Pancreas (tissue), 10 donors: Measurements from ENCODE around the gene DNAJC1. TPM values are rescaled to one million over a fixed set of nuclear protein-coding genes. Genes with fewer than 3 reads are reported as not detected.
"Not testable (repeated sequence)": the region's sequence is repeated elsewhere in the genome, so short reads cannot be mapped to it uniquely, and the experiment has no call there.

Experiments used
- ATAC-seq, 4 donors: fragments of 200-7000 bp; cut with Tn5 transposase; one replicate each; pipeline versions ENCODE4 v1.8.0 to v1.9.1; 2020; ENCODE audit warnings: mild to moderate bottlenecking in 4 of 4, moderate library complexity in 4 of 4
- DNase-seq, 6 donors: peaks; one replicate each; pipeline ENCODE4 v3.0.0-alpha.2; 2020
- FAIRE-seq: peaks from 2 replicates; lab custom pipeline; 2012; peaks lifted over from hg19 to GRCh38; lab: Jason Lieb, UNC
- H3K27ac ChIP-seq, 4 donors: fragments of 200-600 bp; sonication (generic); 1 replicate in 3 of 4; 2 replicates in 1 of 4; pipeline versions ENCODE4 v1.5.0 to v1.8.0; 2020
- H3K27me3 ChIP-seq, 4 donors: fragments of 200-600 bp; one replicate each; pipeline ENCODE4 v1.8.0; 2021
- H3K36me3 ChIP-seq, 3 donors: fragments of 200-600 bp; sonication (generic) in 1 of 3; one replicate each; pipeline versions ENCODE4 v1.5.0 to v1.8.0; 2020 to 2021
- H3K4me1 ChIP-seq, 3 donors: fragments of 200-600 bp; one replicate each; pipeline ENCODE4 v1.8.0; 2021
- H3K4me3 ChIP-seq, 4 donors: fragments of 200-600 bp; sonication (generic) in 2 of 4; one replicate each; pipeline versions ENCODE4 v1.5.0 to v1.8.0; 2020 to 2021
- H3K9me3 ChIP-seq, 4 donors: fragments of 200-600 bp; one replicate each; pipeline ENCODE4 v1.8.0; 2021
- CTCF ChIP-seq, 4 donors: fragments of 200-600 bp; sonication (generic) in 3 of 4; IDR thresholded peaks; one replicate each; pipeline versions ENCODE4 v1.5.0 to v1.8.0; 2021; ENCODE audit warnings: antibody characterized with exemption in 4 of 4
- WGBS, 2 donors: extraction: QIAGEN DNeasy Blood & Tissue Kit; methylation state at CpG; one replicate each; pipeline ENCODE4 v1.1.7; 2013; 5-methylcytosine and 5-hydroxymethylcytosine counted together
- intact Hi-C, 3 donors: fragments of 100-400 bp; cut with DNase I; formaldehyde crosslinking; loops; one replicate each; pipeline versions ENCODE4 v1.11.1 to v1.14.2; 2022
- polyA plus RNA-seq, 2 donors: library from polyadenylated mRNA; stranded (reverse); fragments of 200-250 nt; gene quantifications; one replicate each; pipeline ENCODE4 v1.2.3, GENCODE V29; 2013
- total RNA-seq, 6 donors: library from RNA; stranded (reverse); fragmentation: NEBNext Ultra II Directional in 4 of 6; extraction: Animal tissue kit (Norgen Biotek cat#: 25700) in 4 of 6; gene quantifications; one replicate each; pipeline versions ENCODE4 v1.2.1 to v1.2.4, GENCODE V29; 2021 to 2023
- donor health status: healthy with polysubstance abuse.
- donor health status: DM: no; HTN: no; CAD: no; lungs with moderate emphysema.
- donor health status: DM: no; HTN: no; CAD: no.
- donor health status: control.
- donor health status: control.
- donor health status: Bipolar disorder and iron deficiency.
- donor health status: DM: yes; HTN: yes; CAD: no.
- donor health status: DM: no; HTN: no; CAD: no.
- donor health status: DM: no; HTN: no; CAD: no.
- donor health status: DM: yes; HTN: yes; CAD: no.

Gene DNAJC1
- total and polyA plus RNA-seq, 8 donors: 16.7 to 30.7 (median 22.7) TPM

- 95 to 100% methylated on average over 3 of the region's 3 CpGs for WGBS, 2 donors
- Histone ChIP-seq H3K27ac (no peak overlapping the region), H3K36me3 (no peaks in the 10 kb centered on the region), H3K4me3 (no peak overlapping the region), H3K27me3 (no peaks in the 10 kb centered on the region), H3K4me1 (no peaks in the 10 kb centered on the region), H3K9me3 (no peaks in the 10 kb centered on the region)
- no peak for TF ChIP-seq CTCF (IDR thresholded peaks at IDR 0.05)
- intact Hi-C loops: no loop called here
- ATAC-seq: no peak
- no peak for FAIRE-seq
- DNase-seq: no peak
These were observed 112.1 kb downstream of the DNAJC1 start for GRCh38 chr10:21891439-21891838.

- no peak for FAIRE-seq
- Histone ChIP-seq H3K4me1 (no peaks in the 10 kb centered on the region), H3K36me3 (no peaks in the 10 kb centered on the region), H3K9me3 (no peaks in the 10 kb centered on the region), H3K27me3 (no peaks in the 10 kb centered on the region), H3K4me3 (no peak overlapping the region), H3K27ac (no peak overlapping the region)
- DNase-seq: no peak
- intact Hi-C loops: no loop called here
- no peak for ATAC-seq
- WGBS, 2 donors: 98 to 99% methylated on average over 2 of the region's 2 CpGs
- TF ChIP-seq CTCF (IDR thresholded peaks at IDR 0.05): no peak
These were observed 113.9 kb downstream of the DNAJC1 start for GRCh38 chr10:21889477-21890275.

GRCh38 chr10:21888959-21889358 lies 114.6 kb downstream of the DNAJC1 start:
- no peaks in the 10 kb centered on the region for H3K36me3 ChIP-seq
- ATAC-seq (no peak), DNase-seq (no peak), FAIRE-seq (no peak)
- H3K27me3 ChIP-seq: no peaks in the 10 kb centered on the region
- no peak overlapping the region for H3K27ac ChIP-seq
- 89 to 93% methylated on average over 5 of the region's 5 CpGs for WGBS, 2 donors
- H3K4me3 ChIP-seq: no peak overlapping the region
- intact Hi-C loops: no loop called here
- TF ChIP-seq CTCF (IDR thresholded peaks at IDR 0.05): no peak
- H3K9me3 ChIP-seq: no peaks in the 10 kb centered on the region
- no peaks in the 10 kb centered on the region for H3K4me1 ChIP-seq

GRCh38 chr10:21885940-21886339 lies 117.6 kb downstream of the DNAJC1 start:
- FAIRE-seq: no peak
- TF ChIP-seq CTCF (IDR thresholded peaks at IDR 0.05): no peak

GRCh38 chr10:21873198-21873597 lies 130.3 kb downstream of the DNAJC1 start:
- Histone ChIP-seq H3K4me3 (no peak overlapping the region), H3K36me3 (peaks cover 0 to 5% (median 0%) of the 10 kb centered on the region in 3 donors), H3K27me3 (no peaks in the 10 kb centered on the region), H3K9me3 (no peaks in the 10 kb centered on the region), H3K27ac (no peak overlapping the region), H3K4me1 (no peaks in the 10 kb centered on the region)
- intact Hi-C loops: no loop called here
- ATAC-seq (no peak), DNase-seq (no peak), FAIRE-seq (no peak)
- 97 to 100% methylated on average over 5 of the region's 5 CpGs for WGBS, 2 donors
- no peak for TF ChIP-seq CTCF (IDR thresholded peaks at IDR 0.05)

More at GRCh38 chr10:21885940-21886339, 117.6 kb downstream of the DNAJC1 start:
- H3K36me3 ChIP-seq: peaks cover 0 to 8% (median 0%) of the 10 kb centered on the region in 3 donors
- ATAC-seq (no peak), DNase-seq (no peak)
- H3K9me3 ChIP-seq: no peaks in the 10 kb centered on the region
- H3K27ac ChIP-seq: no peak overlapping the region
- H3K27me3 ChIP-seq: no peaks in the 10 kb centered on the region
- intact Hi-C loops: no loop called here
- no peaks in the 10 kb centered on the region for H3K4me1 ChIP-seq
- H3K4me3 ChIP-seq: no peak overlapping the region

- H3K27ac ChIP-seq, H3K36me3 ChIP-seq, H3K4me3 ChIP-seq, H3K9me3 ChIP-seq, H3K4me1 ChIP-seq, ATAC-seq, H3K27me3 ChIP-seq, DNase-seq, FAIRE-seq, intact Hi-C loops: not testable (repeated sequence)
- WGBS, 2 donors: 99 to 100% methylated on average over 11 of the region's 11 CpGs
These were observed 130.8 kb downstream of the DNAJC1 start for GRCh38 chr10:21872771-21873170.
